Fibroblast of villous mesenchyme (primary cell): Measurements from ENCODE around the gene NEMF. TPM values are rescaled to one million over a fixed set of nuclear protein-coding genes. Genes with fewer than 3 reads are reported as not detected.

Source experiments
- DNase-seq: peaks from one replicate; pipeline ENCODE4 v3.0.0-alpha.2; 2010; ENCODE audit warnings: low read depth
- H3K4me3 ChIP-seq: 2 replicates; pipeline ENCODE4 v1.5.1; 2011; ENCODE audit warnings: low read depth, mild to moderate bottlenecking, low read length
- CTCF ChIP-seq: IDR thresholded peaks from 2 replicates; pipeline ENCODE4 v1.5.1; 2012; ENCODE audit warnings: low read depth, mild to moderate bottlenecking, low read length; ENCODE audit not compliant: insufficient read depth
- total RNA-seq: library from RNA; depleted of rRNA; stranded (reverse); fragments of >200 nt; gene quantifications from 2 replicates; pipeline ENCODE4 v1.2.3, GENCODE V29; 2012

NEMF gene
- total RNA-seq, 1 donor, result 70.0 TPM

DNA sequence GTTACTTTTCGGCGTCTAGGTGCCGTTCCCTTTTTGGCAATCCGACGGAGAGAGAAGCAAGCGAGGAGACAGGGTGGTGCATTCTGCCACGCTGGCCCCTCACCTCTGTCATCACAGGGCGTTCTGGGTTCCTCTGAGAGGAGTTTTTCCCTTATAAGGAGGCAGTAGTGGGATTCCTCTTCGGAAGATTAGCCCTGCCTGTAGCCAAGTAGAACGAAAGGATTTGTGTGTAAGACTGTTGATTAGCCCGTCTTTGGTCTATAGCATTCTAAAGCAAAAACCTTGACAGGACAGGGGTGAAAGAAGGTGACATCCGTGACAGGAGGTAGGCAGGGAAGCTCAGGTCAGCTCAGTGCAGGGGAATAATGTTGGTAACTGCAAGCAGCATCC, 9.1 kb upstream of the NEMF start:
- peak overlapping the region; percentile 71 for H3K4me3 ChIP-seq
- peak; percentile 91 for DNase-seq

GRCh38 chr14:49860988-49861698, 8.6 kb upstream of the NEMF start:
- no peak for TF ChIP-seq CTCF
- H3K4me3 ChIP-seq, result peak overlapping the region; percentile 71
- DNase-seq, result no peak

More for the DNA sequence above, 9.1 kb upstream of the NEMF start:
- no peak for TF ChIP-seq CTCF

DNA sequence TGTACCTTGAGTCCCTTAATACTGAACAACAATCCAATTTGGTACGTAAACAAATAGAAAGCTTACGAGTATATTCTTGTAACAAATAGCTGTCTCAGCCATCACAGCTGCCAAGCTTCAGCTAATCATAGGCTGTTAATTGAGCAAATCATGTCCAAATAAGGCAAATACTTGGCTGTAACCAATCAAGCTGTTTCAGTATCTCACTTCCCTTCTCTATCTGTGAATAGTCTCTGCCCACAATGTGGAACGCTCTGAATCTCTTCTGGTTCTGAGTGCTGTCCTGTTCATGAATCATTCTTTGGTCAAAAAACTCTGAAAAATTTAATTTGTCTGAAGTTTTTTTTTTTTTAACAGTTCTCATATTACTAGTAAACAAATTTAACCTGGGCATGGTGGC, 5.8 kb upstream of the NEMF start:
- TF ChIP-seq CTCF, result no peak
- no peak for DNase-seq

DNA sequence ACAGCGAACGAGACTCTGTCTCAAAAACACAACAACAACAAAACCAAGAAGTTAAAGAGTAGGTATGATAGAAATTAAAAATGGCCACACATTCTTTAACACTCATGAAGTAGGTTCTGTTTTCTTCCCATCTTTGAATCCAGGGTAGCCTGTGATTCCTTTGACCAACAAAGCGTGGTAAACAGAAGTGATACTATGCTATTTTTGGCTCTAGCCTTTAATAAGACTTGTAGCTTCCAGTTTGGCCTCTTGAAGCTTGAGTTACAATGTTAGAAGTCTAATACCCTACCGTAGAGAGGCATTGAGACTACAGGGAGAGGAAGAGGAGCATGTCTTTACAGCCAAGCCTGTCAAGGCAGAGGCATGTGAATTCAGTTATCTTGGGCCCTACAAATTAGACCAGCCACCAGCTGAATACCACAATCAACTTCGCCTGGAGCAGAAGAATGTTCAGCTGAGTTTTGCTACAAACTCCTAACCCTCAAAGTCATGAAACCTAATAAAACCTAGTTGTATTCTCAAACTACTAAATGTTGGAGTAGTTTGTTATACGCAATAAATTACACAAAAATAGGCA, 4.9 kb upstream of the NEMF start:
- no peak for TF ChIP-seq CTCF
- DNase-seq, result no peak

More for the DNA sequence above, 5.8 kb upstream of the NEMF start:
- no peak overlapping the region for H3K4me3 ChIP-seq

GRCh38 chr14:49853572-49854375, 1.2 kb upstream of the NEMF start:
- peak overlapping the region; percentile 96 for H3K4me3 ChIP-seq
- peak; percentile 78 for TF ChIP-seq CTCF
- DNase-seq, result peak; percentile 87

More for the DNA sequence above, 4.9 kb upstream of the NEMF start:
- H3K4me3 ChIP-seq, result no peak overlapping the region

DNA sequence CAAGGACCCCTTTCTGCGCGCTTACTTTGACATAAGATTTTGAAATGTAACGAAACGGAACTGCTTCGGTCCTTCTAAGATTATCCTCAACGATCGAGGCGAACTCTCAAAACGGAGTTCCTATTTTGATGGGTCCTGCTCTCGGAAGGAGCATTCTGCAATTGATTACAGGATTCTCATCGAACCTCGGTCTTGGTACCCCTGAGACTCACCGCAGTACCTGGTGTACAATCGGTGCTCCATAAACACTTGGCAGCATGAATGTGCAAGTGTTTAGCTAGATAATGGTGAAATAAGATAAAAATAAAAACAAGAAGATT, 530 bp upstream of the NEMF start:
- DNase-seq, result no peak
- TF ChIP-seq CTCF, result no peak

More for the DNA sequence above, 530 bp upstream of the NEMF start:
- peak overlapping the region; percentile 96 for H3K4me3 ChIP-seq
